HG03175 (cell line): ENCODE results near the gene SLC26A2.
"Not testable (repeated sequence)": the region's sequence is repeated elsewhere in the genome, so short reads cannot be mapped to it uniquely, and the experiment has no call there.

Experiments used
- ATAC-seq: cut with Tn5 transposase; IDR thresholded peaks from one replicate; pipeline ENCODE4 v1.9.1; 2021; ENCODE audit warnings: mild to moderate bottlenecking, moderate library complexity; ENCODE audit not compliant: unreplicated experiment

Gene SLC26A2

GRCh38 chr5:150000990-150001659, 40.6 kb downstream of the SLC26A2 start:
- peak; percentile 23 for ATAC-seq

GRCh38 chr5:150001660-150002486, 41.3 kb downstream of the SLC26A2 start:
- ATAC-seq = peak; percentile 62

- no peak for ATAC-seq
Measured at GRCh38 chr5:150006318-150006717, 45.8 kb downstream of the SLC26A2 start.

- ATAC-seq = no peak
Measured at GRCh38 chr5:150007050-150007449, 46.5 kb downstream of the SLC26A2 start.

- no peak for ATAC-seq
Measured at GRCh38 chr5:150009671-150010387, 49.3 kb downstream of the SLC26A2 start.

GRCh38 chr5:150013931-150014330, 53.4 kb downstream of the SLC26A2 start:
- no peak for ATAC-seq

- ATAC-seq = no peak
Measured at GRCh38 chr5:150014456-150014855, 53.9 kb downstream of the SLC26A2 start.

- ATAC-seq = no peak
Measured at GRCh38 chr5:150015415-150015814, 54.9 kb downstream of the SLC26A2 start.

GRCh38 chr5:150016537-150016936, 56.0 kb downstream of the SLC26A2 start:
- no peak for ATAC-seq

- ATAC-seq = no peak
Measured at GRCh38 chr5:150017226-150018005, 56.9 kb downstream of the SLC26A2 start.

- no peak for ATAC-seq
Measured at GRCh38 chr5:150020249-150020648, 59.7 kb downstream of the SLC26A2 start.

GRCh38 chr5:150021491-150022157, 61.1 kb downstream of the SLC26A2 start:
- ATAC-seq = no peak

GRCh38 chr5:150022158-150022531, 61.6 kb downstream of the SLC26A2 start:
- ATAC-seq = no peak

GRCh38 chr5:150022681-150023080, 62.1 kb downstream of the SLC26A2 start:
- ATAC-seq = no peak

GRCh38 chr5:150023136-150023535, 62.6 kb downstream of the SLC26A2 start:
- ATAC-seq = no peak

GRCh38 chr5:150024346-150024984, 63.9 kb downstream of the SLC26A2 start:
- ATAC-seq = no peak

GRCh38 chr5:150026682-150027172, 66.2 kb downstream of the SLC26A2 start:
- no peak for ATAC-seq

- ATAC-seq = not testable (repeated sequence)
Measured at GRCh38 chr5:150028047-150028446, 67.5 kb downstream of the SLC26A2 start.

GRCh38 chr5:150033334-150033733, 72.8 kb downstream of the SLC26A2 start:
- no peak for ATAC-seq

- ATAC-seq = no peak
Measured at GRCh38 chr5:150034662-150035061, 74.1 kb downstream of the SLC26A2 start.
